NCI-H524 treated with DMSO at 0.1 percent for 48 hours (cell line): ENCODE results near the gene PSMC5.
"Not testable (repeated sequence)": the region's sequence is repeated elsewhere in the genome, so short reads cannot be mapped to it uniquely, and the experiment has no call there.

Source experiments
- DNase-seq: peaks from one replicate; lab custom pipeline; 2025; lab: John Stamatoyannopoulos, UW

Gene PSMC5

DNA sequence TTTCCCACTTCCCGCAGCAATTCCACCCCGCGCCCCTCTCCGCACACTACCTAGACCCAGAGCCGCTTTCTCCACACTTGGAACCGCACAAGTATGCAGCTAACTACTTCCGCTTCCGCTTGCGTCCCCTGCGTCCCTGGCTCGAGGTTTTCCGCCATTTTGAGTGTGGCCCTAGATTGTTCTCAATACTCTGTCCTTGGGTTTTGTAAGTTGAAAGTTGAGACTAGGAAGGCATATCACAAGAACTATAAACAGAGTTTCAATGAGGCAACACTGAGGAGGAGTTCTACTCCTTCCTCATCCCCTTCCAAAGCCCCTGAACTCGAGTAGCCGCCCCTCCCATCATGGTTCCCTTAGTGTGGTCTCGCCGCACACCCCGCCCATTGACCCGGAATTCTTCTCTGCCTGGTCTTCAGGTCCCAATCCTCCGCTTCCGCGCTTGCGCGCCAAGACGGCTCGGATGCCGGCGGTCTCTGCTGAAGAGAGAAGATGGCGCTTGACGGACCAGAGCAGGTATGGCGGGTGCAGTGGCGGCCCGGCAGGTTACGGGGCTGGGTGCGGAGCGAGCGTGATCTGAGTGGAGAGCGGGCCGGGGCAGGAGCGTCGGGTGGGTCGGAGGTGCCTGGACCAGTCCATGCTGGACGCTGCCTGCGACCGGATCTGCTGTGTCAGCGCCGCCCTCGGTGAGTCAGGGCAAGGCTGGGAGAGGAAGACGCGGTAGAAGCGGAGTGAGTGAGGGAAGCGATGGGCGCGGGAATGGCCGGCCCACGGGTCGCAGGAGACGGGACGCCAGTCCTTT is at the start of gene PSMC5, which contains the start of gene FTSJ3:
PSMC5 (plus strand) TSS at position 430 of the 799 bp plus-strand sequence; CDS start at position 490, 60 bp downstream.
FTSJ3 (minus strand) TSS at position 662 of the 799 bp plus-strand sequence. CDS start 761 bp downstream, outside the sequence.
- peak; percentile 84 for DNase-seq

DNA sequence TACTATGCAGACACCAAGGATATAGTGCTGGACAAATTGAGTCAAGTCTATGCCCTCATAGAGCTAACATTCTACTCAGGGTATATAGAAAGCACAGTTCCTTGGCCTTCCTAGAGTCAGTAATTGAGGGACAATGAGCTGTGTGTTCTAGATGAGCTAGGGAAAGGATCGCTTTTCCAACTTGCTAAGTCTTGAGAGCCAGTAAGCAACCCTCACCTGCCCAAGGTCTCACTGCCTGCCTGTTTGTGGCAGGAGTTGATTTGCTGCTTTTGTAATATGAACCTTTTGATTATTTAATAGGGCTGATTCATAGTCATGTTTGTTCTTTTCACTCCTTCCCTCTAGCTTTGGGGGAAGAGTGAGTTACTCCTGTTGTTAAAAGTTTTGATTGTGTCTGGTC is 46.7 kb upstream of the PSMC5 start:
- no peak for DNase-seq

- DNase-seq = no peak
Observed at GRCh38 chr17:63780928-63781327, 46.3 kb upstream of the PSMC5 start.

GRCh38 chr17:63783522-63783921 is 43.7 kb upstream of the PSMC5 start:
- no peak for DNase-seq

GRCh38 chr17:63785556-63785955 is 41.7 kb upstream of the PSMC5 start:
- no peak for DNase-seq

DNA sequence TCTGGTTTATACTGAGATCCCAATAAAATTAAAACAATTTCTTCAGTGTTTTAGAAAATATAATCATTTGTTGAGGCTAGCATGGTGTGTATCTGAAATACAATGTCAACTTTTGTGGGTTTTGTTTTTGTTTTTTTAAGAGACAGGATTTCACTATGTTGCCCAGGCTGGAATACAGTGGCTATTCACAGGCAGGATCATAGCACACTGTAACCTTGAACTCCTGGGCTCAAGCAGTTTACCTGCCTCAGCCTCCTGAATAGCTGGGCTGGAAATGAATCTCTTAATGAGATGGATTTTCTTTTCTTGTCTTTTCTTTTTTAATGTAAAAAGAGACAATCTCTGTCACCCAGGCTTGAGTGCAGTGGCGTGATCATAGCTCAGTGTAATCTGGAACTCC is 41.1 kb upstream of the PSMC5 start:
- DNase-seq = no peak

- no peak for DNase-seq
Observed at GRCh38 chr17:63786971-63787711, 40.1 kb upstream of the PSMC5 start.

GRCh38 chr17:63790057-63790456 is 37.2 kb upstream of the PSMC5 start:
- DNase-seq = no peak

DNA sequence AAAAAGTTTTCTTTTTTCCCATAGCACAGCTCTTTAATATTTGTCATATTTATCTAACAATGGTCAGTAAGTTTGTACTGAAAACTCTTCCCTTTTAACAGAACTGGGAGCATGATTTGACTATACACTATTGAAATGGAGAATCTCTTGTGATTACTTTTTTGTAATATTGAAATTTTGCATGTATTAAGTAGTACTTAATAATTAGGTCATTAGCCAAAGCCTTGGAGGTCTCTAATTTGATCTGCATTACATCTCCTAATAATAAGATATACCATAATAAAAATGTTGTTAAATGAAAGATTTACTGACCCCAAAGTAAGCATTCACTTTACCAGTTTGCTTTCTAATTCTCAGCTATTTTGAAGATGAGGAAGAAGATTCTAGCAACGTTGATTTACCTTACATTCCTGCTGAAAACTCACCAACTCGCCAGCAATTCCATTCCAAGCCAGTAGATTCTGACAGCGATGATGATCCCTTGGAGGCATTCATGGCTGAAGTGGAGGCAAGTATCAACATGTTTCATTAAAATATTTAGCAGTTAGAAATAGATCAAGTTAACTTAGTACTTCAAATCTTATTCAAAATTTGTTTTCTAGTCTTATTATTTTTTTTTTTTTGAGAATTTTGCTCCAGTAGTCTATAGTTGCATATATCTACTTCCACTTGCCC is 35.0 kb upstream of the PSMC5 start:
- no peak for DNase-seq

GRCh38 chr17:63796375-63796774 is 30.9 kb upstream of the PSMC5 start:
- not testable (repeated sequence) for DNase-seq

GRCh38 chr17:63798572-63799106 is 28.6 kb upstream of the PSMC5 start:
- no peak for DNase-seq

DNA sequence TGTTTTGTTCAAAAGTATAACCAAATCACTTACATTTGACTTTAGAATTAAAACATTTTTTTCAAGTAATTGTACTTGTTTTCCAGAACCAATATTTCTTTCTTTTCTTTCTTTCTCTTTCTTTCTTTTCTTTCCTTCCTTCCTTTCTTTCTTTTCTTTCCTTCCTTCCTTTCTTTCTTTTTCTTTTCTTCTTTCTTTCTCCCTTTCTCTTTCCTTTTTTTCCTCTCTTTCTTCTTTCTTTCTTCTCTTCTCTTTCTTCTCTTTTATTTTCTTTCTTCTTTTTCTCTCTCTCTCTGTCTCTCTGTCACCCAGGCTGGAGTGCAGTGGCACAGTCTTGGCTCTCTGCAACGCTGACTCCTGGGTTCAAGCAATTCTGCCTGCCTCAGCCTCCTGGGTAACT is 26.4 kb upstream of the PSMC5 start:
- DNase-seq = no peak

- no peak for DNase-seq
Observed at GRCh38 chr17:63804328-63804727, 22.9 kb upstream of the PSMC5 start.

GRCh38 chr17:63805591-63805990 is 21.6 kb upstream of the PSMC5 start:
- DNase-seq = no peak

DNA sequence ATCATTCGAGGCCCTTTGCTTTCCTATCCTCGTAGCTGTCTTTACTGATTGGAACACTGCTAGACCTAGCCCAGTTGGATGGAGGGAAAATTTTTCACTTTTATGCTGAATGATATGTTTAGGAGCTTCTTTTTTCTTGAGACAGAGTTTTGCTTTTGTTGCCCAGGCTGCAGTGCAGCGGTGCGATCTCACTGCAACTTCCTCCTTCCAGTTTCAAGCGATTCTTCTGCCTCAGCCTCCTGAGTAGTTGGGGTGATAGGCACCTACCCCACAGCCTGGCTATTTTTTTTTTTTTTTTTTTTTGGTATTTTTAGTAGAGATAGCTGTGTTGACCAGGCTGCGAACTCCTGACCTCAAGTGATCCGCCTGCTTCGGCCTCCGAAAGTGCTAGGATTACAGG is 17.3 kb upstream of the PSMC5 start:
- DNase-seq = no peak

DNA sequence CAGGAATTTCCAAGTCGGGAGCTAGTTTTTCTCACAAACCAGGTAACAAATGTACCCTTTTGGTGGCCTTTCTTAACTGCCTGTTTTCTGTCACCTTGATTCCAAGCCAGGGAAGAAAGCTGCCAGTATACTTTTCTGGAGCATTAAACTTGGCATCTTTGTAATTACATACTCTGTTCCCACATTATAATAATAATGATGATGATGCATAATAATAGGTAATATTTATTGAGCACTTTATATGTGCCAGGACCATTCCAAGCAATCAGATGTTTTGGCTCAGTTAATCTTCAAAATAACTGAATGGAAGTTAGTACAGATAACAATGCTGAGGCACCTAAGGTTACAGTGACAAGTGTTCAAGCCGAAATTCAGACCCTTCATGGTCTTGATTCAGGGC is 11.1 kb upstream of the PSMC5 start:
- DNase-seq = no peak

DNA sequence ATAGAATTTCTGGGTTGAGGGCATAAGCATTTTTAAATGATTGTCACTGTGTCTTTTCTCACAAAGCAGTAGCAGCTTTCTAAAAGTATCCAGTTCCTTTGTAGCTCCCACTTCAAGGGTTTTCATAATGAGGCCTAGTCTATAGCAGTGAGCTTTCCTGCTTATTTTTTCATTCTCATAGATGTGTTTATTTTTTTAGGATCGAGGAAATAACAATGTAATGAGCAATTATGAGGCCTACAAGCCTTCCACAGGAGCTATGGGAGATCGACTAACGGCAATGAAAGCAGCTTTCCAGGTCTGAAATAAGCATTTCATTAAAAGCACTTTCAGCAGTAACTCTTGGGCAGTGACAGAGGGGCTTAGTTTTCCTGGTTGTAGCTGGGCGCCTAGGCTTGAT is 10.6 kb upstream of the PSMC5 start:
- DNase-seq = no peak

GRCh38 chr17:63817736-63818385 is 9.4 kb upstream of the PSMC5 start:
- no peak for DNase-seq

- DNase-seq = no peak
Observed at GRCh38 chr17:63819131-63819530, 8.1 kb upstream of the PSMC5 start.

DNA sequence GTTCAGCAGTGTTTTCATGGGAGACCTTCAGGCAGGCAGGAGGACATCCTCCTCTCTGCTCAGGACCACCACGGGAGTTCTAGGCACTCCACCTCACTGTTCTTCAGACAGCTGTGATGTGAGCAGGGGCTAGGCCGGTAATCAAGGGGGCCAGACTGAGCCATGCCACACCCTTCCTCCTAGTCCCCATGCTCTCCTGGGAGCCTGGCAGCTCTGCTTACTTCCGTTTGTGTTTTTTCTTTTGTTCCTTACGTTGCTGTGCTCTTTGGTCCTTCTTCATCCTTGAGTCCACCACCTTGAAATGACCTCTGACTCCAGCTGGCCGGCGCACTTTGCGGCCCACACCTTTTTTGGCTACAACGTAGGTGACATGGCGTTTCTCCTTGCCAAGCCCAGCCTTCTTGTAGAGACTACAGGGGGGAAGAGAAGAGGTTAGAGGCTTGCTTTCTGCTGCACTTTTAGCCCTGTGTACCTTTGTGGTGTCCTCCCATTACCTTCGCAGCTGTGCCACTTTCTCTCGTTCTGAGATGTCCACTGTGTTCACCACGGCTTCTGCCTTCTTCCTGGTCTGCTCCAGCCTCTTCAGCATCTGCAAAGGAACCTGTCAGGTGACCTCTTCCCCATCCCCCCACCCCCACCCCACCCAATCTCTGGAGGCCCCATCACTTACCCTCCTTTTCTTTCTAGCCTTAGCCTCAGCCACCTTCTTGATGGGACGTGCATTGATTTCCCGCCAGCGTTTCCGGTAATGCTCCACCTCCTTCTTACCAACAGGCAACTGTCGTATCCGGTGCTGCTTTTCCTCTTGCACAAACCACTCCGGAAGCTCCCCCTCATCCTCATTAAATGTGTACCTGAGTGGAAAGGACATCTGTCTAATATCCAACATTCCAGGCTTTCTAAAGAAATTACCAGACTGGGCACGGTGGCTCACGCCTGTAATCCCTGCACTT is 7.4 kb upstream of the PSMC5 start:
- DNase-seq = no peak
